B cell (primary cell): Measurements from ENCODE around the gene AKR1A1. TPM values are rescaled to one million over a fixed set of nuclear protein-coding genes. Genes with fewer than 3 reads are reported as not detected.
A peak's percentile ranks its signal among the peaks of the same experiment; 100 is the strongest.
"Not testable (repeated sequence)": the region's sequence is repeated elsewhere in the genome, so short reads cannot be mapped to it uniquely, and the experiment has no call there.

Experiments
- ATAC-seq: fragments of 200-7000 bp; cut with Tn5 transposase; one replicate; pipeline ENCODE4 v1.10.0; 2021; ENCODE audit warnings: low read depth, mild to moderate bottlenecking, moderate number of reproducible peaks, moderate library complexity
- CTCF ChIA-PET: fragments of 350-600 bp; sonication (Branson Sonifier 250); formaldehyde crosslinking; loops from one replicate; lab custom pipeline; 2021; ENCODE audit warnings: antibody characterized with exemption, inconsistent platforms; lab: Charles Lee
- POLR2A ChIA-PET: fragments of 350-600 bp; sonication (Branson Sonifier 250); formaldehyde crosslinking; loops from one replicate; lab custom pipeline; 2021; ENCODE audit warnings: antibody characterized with exemption; lab: Charles Lee
- DNase-seq: peaks from one replicate; pipeline ENCODE4 v3.0.0; 2013
- H2AFZ ChIP-seq: 2 replicates; pipeline ENCODE4 v1.6.1; 2012; ENCODE audit warnings: mild to moderate bottlenecking, low read depth, low read length; ENCODE audit not compliant: insufficient read depth, poor library complexity, severe bottlenecking
- H3K27ac ChIP-seq, 2 donors: 1 replicate in 1 of 2; 2 replicates in 1 of 2; pipeline ENCODE4 v1.5.1; 2012 to 2013; ENCODE audit warnings: low read length in 2 of 2, mild to moderate bottlenecking in 2 of 2, moderate library complexity in 1 of 2
- H3K27me3 ChIP-seq, 4 experiments: fragments of 200-600 bp in 1 of 4; sonication (generic) in 1 of 4; replicated peaks in 1 of 4; 1 replicate in 2 of 4; 2 replicates in 2 of 4; pipeline versions ENCODE4 v1.6.1 to v1.7.0; 2013 to 2016; ENCODE audit warnings: low read length in 3 of 4, mild to moderate bottlenecking in 2 of 4, mixed read lengths in 1 of 4, moderate library complexity in 1 of 4; ENCODE audit not compliant: insufficient read depth in 4 of 4, control insufficient read depth in 3 of 4; ENCODE audit errors: control extremely low read depth in 1 of 4
- H3K36me3 ChIP-seq, 2 experiments: replicated peaks in 1 of 2; 1 replicate in 1 of 2; 2 replicates in 1 of 2; pipeline versions ENCODE4 v1.6.1 to v1.7.1; 2013; ENCODE audit warnings: low read length in 1 of 2; ENCODE audit not compliant: insufficient read depth in 2 of 2, control insufficient read depth in 1 of 2; ENCODE audit errors: control extremely low read depth in 1 of 2, extremely low read depth in 1 of 2
- H3K4me1 ChIP-seq, 2 donors: fragments of 200-600 bp in 1 of 2; sonication (generic) in 1 of 2; 1 replicate in 1 of 2; 2 replicates in 1 of 2; pipeline versions ENCODE4 v1.5.1 to v1.6.1; 2013 to 2017; ENCODE audit warnings: low read length in 2 of 2; ENCODE audit not compliant: control insufficient read depth in 2 of 2, insufficient read depth in 2 of 2
- H3K4me2 ChIP-seq: replicated peaks from 2 replicates; pipeline ENCODE3; 2012; ENCODE audit warnings: mild to moderate bottlenecking, low read depth, low read length; ENCODE audit not compliant: poor library complexity, severe bottlenecking
- H3K4me3 ChIP-seq, 5 experiments: fragments of 200-600 bp in 1 of 5; sonication (generic) in 1 of 5; 1 replicate in 3 of 5; 2 replicates in 2 of 5; pipeline versions ENCODE4 v1.5.1 to v1.7.0; 2011 to 2016; ENCODE audit warnings: low read length in 4 of 5, mild to moderate bottlenecking in 4 of 5, low read depth in 2 of 5, control low read depth in 1 of 5, moderate library complexity in 1 of 5; ENCODE audit not compliant: insufficient read depth in 1 of 5; ENCODE audit errors: control extremely low read depth in 1 of 5, extremely low read depth in 1 of 5
- H3K79me2 ChIP-seq: fragments of 200-600 bp; sonication (generic); one replicate; pipeline ENCODE4 v1.6.0; 2016; ENCODE audit warnings: low read length; ENCODE audit not compliant: control insufficient read depth, insufficient read depth
- H3K9ac ChIP-seq: fragments of 200-600 bp; sonication (generic); 2 replicates; pipeline ENCODE4 v1.6.1; 2017; ENCODE audit warnings: mild to moderate bottlenecking, low read length, moderate library complexity
- H3K9me3 ChIP-seq, 3 donors: one replicate each; pipeline versions ENCODE4 v1.6.1 to v1.7.1; 2013; ENCODE audit warnings: low read length in 2 of 3; ENCODE audit not compliant: control insufficient read depth in 2 of 3, insufficient read depth in 1 of 3; ENCODE audit errors: control extremely low read depth in 1 of 3
- H4K20me1 ChIP-seq: 2 replicates; pipeline ENCODE4 v1.6.0; 2012; ENCODE audit warnings: mild to moderate bottlenecking, low read length; ENCODE audit not compliant: insufficient read depth, control insufficient read depth, poor library complexity, severe bottlenecking
- H3K27ac Mint-ChIP-seq: one replicate; pipeline ENCODE4 v1.8.0; 2021; ENCODE audit warnings: mixed read lengths
- H3K27me3 Mint-ChIP-seq: one replicate; pipeline ENCODE4 v1.8.0; 2021; ENCODE audit warnings: mixed read lengths
- H3K4me1 Mint-ChIP-seq: one replicate; pipeline ENCODE4 v1.8.0; 2021; ENCODE audit warnings: mixed read lengths
- H3K4me3 Mint-ChIP-seq: one replicate; pipeline ENCODE4 v1.8.0; 2021; ENCODE audit warnings: mixed read lengths
- H3K9me3 Mint-ChIP-seq: one replicate; pipeline ENCODE4 v1.8.0; 2022; ENCODE audit warnings: mixed read lengths; ENCODE audit not compliant: insufficient read depth
- EZH2 ChIP-seq: IDR thresholded peaks from 2 replicates; pipeline ENCODE4 v1.6.1; 2012; ENCODE audit warnings: borderline replicate concordance, low read depth, mild to moderate bottlenecking, moderate library complexity, low read length; ENCODE audit not compliant: insufficient read depth, poor library complexity, severe bottlenecking
- WGBS: methylation state at CpG from one replicate; pipeline ENCODE4 v1.1.5; 2013; ENCODE audit warnings: missing lambda C conversion rate; ENCODE audit not compliant: insufficient coverage; 5-methylcytosine and 5-hydroxymethylcytosine counted together
- intact Hi-C: fragments of 100-400 bp; cut with micrococcal nuclease; formaldehyde crosslinking; loops from one replicate; pipeline ENCODE4 v1.10.0; 2022
- polyA plus RNA-seq: library from polyadenylated mRNA; depleted of rRNA; stranded (reverse); fragments of >200 nt; gene quantifications from 2 replicates; pipeline ENCODE4 v1.2.3, GENCODE V29; 2012
- total RNA-seq, 2 donors: library from RNA; stranded (reverse); fragments of 120-200 nt in 1 of 2; gene quantifications; 1 replicate in 1 of 2; 2 replicates in 1 of 2; pipeline versions ENCODE4 v1.2.3 to v1.2.4, GENCODE V29; 2013 to 2022
- TF ChIP-seq, protein P1 (sequence below): fragments of 200-600 bp; IDR thresholded peaks from one replicate; pipeline ENCODE4 v1.8.0; 2022; ENCODE audit warnings: antibody characterized with exemption, mild to moderate bottlenecking

The AKR1A1 gene
- total and polyA plus RNA-seq, 2 donors (not counting 1 experiment from before 2014, with no cell fraction given): 145 to 163 TPM

GRCh38 chr1:45516465-45516864 lies 34.2 kb upstream of the AKR1A1 start:
- H3K9me3 ChIP-seq: peaks cover 0 to 3% (median 0%) of the 10 kb centered on the region in 3 donors
- intact Hi-C loops: no loop called here
- Mint-ChIP-seq H3K9me3 (no peaks in the 10 kb centered on the region), H3K4me1 (peaks cover 26% of the 10 kb centered on the region), H3K27ac (no peak overlapping the region), H3K27me3 (no peaks in the 10 kb centered on the region), H3K4me3 (no peak overlapping the region)
- CTCF ChIA-PET: interaction anchor here (0.6 to 11.2 kb wide), 4 partner anchors 15 to 52 kb away, joined by 3 to 110 read pairs (median 4); partner anchors contain the start of genes CCDC163 and MMACHC
- H3K9ac ChIP-seq: no peak overlapping the region
- H3K4me3 ChIP-seq: no peak overlapping the region
- no peak overlapping the region for H3K4me2 ChIP-seq
- no peak overlapping the region for H2AFZ ChIP-seq
- DNase-seq: no peak
- peaks cover 14% of the 10 kb centered on the region for H4K20me1 ChIP-seq
- no peaks in the 10 kb centered on the region for H3K27me3 ChIP-seq
- H3K4me1 ChIP-seq: peaks cover 13 to 25% of the 10 kb centered on the region in 2 donors
- H3K79me2 ChIP-seq: peaks cover 26% of the 10 kb centered on the region
- TF ChIP-seq, protein P1, sequence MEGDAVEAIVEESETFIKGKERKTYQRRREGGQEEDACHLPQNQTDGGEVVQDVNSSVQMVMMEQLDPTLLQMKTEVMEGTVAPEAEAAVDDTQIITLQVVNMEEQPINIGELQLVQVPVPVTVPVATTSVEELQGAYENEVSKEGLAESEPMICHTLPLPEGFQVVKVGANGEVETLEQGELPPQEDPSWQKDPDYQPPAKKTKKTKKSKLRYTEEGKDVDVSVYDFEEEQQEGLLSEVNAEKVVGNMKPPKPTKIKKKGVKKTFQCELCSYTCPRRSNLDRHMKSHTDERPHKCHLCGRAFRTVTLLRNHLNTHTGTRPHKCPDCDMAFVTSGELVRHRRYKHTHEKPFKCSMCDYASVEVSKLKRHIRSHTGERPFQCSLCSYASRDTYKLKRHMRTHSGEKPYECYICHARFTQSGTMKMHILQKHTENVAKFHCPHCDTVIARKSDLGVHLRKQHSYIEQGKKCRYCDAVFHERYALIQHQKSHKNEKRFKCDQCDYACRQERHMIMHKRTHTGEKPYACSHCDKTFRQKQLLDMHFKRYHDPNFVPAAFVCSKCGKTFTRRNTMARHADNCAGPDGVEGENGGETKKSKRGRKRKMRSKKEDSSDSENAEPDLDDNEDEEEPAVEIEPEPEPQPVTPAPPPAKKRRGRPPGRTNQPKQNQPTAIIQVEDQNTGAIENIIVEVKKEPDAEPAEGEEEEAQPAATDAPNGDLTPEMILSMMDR: no peak
- TF ChIP-seq EZH2: no peak
- 89% methylated on average over 3 of the region's 4 CpGs for WGBS
- H3K36me3 ChIP-seq: peaks cover 5 to 59% of the 10 kb centered on the region in 2 experiments
- H3K27ac ChIP-seq: no peak overlapping the region
- no peak for ATAC-seq
- POLR2A ChIA-PET: interaction anchor here (0.6 to 1.0 kb wide), 3 partner anchors 52 to 87 kb away, joined by 3 to 6 read pairs (median 5); no protein-coding TSS in a partner anchor

DNA sequence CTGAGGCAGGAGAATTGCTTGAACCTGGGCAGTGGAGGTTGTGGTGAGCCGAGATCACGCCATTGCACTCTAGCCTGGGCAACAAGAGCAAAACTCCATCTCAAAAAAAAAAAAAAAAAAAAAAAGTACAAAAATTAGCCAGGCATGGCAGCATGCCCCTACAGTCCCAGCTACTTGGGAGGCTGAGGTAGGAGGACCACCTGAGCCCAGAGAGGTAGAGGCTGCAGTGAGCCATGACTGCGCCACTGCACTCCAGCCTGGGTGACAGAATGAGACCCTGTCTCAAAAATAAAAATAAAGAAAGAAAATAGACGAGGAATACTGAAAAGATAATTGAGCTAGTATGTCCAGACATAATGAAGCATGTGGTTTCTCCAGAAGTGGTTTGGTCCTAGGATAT lies 32.3 kb upstream of the AKR1A1 start:
- Histone ChIP-seq H3K4me1 (peaks cover 16 to 31% of the 10 kb centered on the region in 2 donors), H3K36me3 (peaks cover 5 to 42% of the 10 kb centered on the region in 2 experiments), H3K4me2 (peak overlapping the region; percentile 45), H3K79me2 (peaks cover 24% of the 10 kb centered on the region), H3K27ac (peak overlapping the region in 1 of 2 donors; percentile 70)
- DNase-seq, H3K9me3 ChIP-seq, H2AFZ ChIP-seq, ATAC-seq, H3K4me3 ChIP-seq, H3K9me3 Mint-ChIP-seq, H4K20me1 ChIP-seq, H3K27me3 Mint-ChIP-seq, intact Hi-C loops, H3K27me3 ChIP-seq, H3K9ac ChIP-seq: not testable (repeated sequence)
- H3K4me3 Mint-ChIP-seq: peak overlapping the region; percentile 95
- ChIA-PET CTCF (interaction anchor here (0.9 to 11.2 kb wide), 10 partner anchors 8 to 661 kb away, joined by 3 to 110 read pairs (median 4); partner anchors contain the start of genes CCDC163 and MMACHC), POLR2A (interaction anchor here (0.7 to 1.5 kb wide), 3 partner anchors 19 to 742 kb away, joined by 3 to 4 read pairs (median 3); partner anchors contain the start of genes CCDC163 and MMACHC)
- peak overlapping the region; percentile 81 for H3K27ac Mint-ChIP-seq
- no CpG with 5 or more reads among the region's 4 CpGs for WGBS
- H3K4me1 Mint-ChIP-seq: peaks cover 34% of the 10 kb centered on the region
